Gastroesophageal sphincter (tissue), 4 donors: ENCODE results near the gene NIP7. TPM values are rescaled to one million over a fixed set of nuclear protein-coding genes. Genes with fewer than 3 reads are reported as not detected.

Experiments used
- ATAC-seq: fragments of 150-250 bp; one replicate; pipeline ENCODE4 v1.9.1; 2016; ENCODE audit warnings: mild to moderate bottlenecking, moderate library complexity
- H3K27ac ChIP-seq, 4 donors: fragments of 200-600 bp; sonication (generic) in 3 of 4; 1 replicate in 3 of 4; 2 replicates in 1 of 4; pipeline ENCODE4 v1.5.1; 2016 to 2019
- H3K27me3 ChIP-seq: fragments of 200-600 bp; sonication (generic); one replicate; pipeline ENCODE4 v1.5.1; 2019
- H3K36me3 ChIP-seq, 2 donors: fragments of 200-600 bp; sonication (generic); one replicate each; pipeline ENCODE4 v1.5.1; 2019; ENCODE audit warnings: control low read depth in 1 of 2
- H3K4me1 ChIP-seq, 3 donors: fragments of 200-600 bp; sonication (generic); 1 replicate in 2 of 3; 2 replicates in 1 of 3; pipeline ENCODE4 v1.5.1; 2016 to 2019; ENCODE audit warnings: control low read depth in 2 of 3
- H3K4me3 ChIP-seq, 2 donors: fragments of 200-600 bp; sonication (generic); one replicate each; pipeline ENCODE4 v1.5.1; 2019; ENCODE audit warnings: mild to moderate bottlenecking in 1 of 2, moderate library complexity in 1 of 2
- H3K9me3 ChIP-seq, 3 donors: fragments of 200-600 bp; sonication (generic); one replicate each; pipeline ENCODE4 v1.5.1; 2017 to 2019; ENCODE audit warnings: control low read depth in 2 of 3
- EP300 ChIP-seq: sonication (generic); formaldehyde crosslinking; IDR thresholded peaks from one replicate; pipeline ENCODE4 v1.6.1; 2017; ENCODE audit warnings: antibody characterized with exemption, mild to moderate bottlenecking
- POLR2A ChIP-seq, 2 donors: fragments of 450-650 bp; IDR thresholded peaks; one replicate each; pipeline ENCODE4 v1.6.1; 2017; ENCODE audit warnings: antibody characterized with exemption in 2 of 2, mild to moderate bottlenecking in 2 of 2, moderate library complexity in 1 of 2
- POLR2AphosphoS5 ChIP-seq: sonication (generic); formaldehyde crosslinking; IDR thresholded peaks from one replicate; pipeline ENCODE4 v1.6.1; 2017; ENCODE audit warnings: antibody characterized with exemption
- WGBS, 2 donors: methylation state at CpG; one replicate each; pipeline ENCODE4 v1.1.5; 2018; ENCODE audit warnings: low coverage in 1 of 2; 5-methylcytosine and 5-hydroxymethylcytosine counted together
- total RNA-seq, 4 donors: library from RNA; depleted of rRNA; stranded (reverse); fragments of >200 nt; gene quantifications; one replicate each; pipeline ENCODE4 v1.1.0, GENCODE V29; 2016
- TF ChIP-seq, protein P1 (sequence below), 4 experiments: fragments of 200-600 bp in 2 of 4; fragments of 450-650 bp in 2 of 4; sonication (generic) in 1 of 4; IDR thresholded peaks; one replicate each; pipeline ENCODE4 v1.5.1; 2017 to 2019; ENCODE audit warnings: antibody characterized with exemption in 4 of 4, mild to moderate bottlenecking in 2 of 4, moderate library complexity in 2 of 4

NIP7 gene
- total RNA-seq, 4 donors from 2014 or later = 7.5 to 18.9 (median 15.0) TPM

DNA sequence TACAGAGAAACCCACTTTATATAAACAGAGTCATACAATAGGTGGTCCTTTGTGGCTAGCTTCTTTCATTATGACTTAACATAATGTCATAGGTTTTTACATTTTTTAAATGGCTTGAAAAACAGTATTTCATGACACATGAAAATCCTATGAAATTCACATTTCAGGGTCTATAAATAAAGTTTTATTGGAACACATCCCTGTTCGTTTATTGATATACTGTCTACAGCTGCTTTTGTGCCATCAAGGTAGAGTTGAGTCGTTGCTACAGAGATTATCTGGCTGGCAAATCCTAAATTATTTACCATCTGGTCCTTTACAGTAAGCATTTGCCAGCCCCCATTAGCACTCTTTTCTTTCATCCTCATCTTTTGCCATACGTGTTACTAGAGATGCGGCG, 26.1 kb upstream of the NIP7 start:
- 92 to 100% methylated on average over 5 of the region's 5 CpGs for WGBS, 2 donors
- TF ChIP-seq POLR2A (IDR thresholded peaks at IDR 0.05) (no peak), EP300 (no peak), POLR2AphosphoS5 (no peak)
- TF ChIP-seq, protein P1, sequence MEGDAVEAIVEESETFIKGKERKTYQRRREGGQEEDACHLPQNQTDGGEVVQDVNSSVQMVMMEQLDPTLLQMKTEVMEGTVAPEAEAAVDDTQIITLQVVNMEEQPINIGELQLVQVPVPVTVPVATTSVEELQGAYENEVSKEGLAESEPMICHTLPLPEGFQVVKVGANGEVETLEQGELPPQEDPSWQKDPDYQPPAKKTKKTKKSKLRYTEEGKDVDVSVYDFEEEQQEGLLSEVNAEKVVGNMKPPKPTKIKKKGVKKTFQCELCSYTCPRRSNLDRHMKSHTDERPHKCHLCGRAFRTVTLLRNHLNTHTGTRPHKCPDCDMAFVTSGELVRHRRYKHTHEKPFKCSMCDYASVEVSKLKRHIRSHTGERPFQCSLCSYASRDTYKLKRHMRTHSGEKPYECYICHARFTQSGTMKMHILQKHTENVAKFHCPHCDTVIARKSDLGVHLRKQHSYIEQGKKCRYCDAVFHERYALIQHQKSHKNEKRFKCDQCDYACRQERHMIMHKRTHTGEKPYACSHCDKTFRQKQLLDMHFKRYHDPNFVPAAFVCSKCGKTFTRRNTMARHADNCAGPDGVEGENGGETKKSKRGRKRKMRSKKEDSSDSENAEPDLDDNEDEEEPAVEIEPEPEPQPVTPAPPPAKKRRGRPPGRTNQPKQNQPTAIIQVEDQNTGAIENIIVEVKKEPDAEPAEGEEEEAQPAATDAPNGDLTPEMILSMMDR (IDR thresholded peaks at IDR 0.05) = no peak
- H3K27ac ChIP-seq = no peak overlapping the region
- peaks cover 0 to 45% (median 14%) of the 10 kb centered on the region in 3 donors for H3K4me1 ChIP-seq
- peaks cover 0 to 57% of the 10 kb centered on the region in 2 donors for H3K36me3 ChIP-seq
- no peak for ATAC-seq
- no peak overlapping the region for H3K4me3 ChIP-seq
- no peaks in the 10 kb centered on the region for H3K9me3 ChIP-seq
- no peaks in the 10 kb centered on the region for H3K27me3 ChIP-seq

DNA sequence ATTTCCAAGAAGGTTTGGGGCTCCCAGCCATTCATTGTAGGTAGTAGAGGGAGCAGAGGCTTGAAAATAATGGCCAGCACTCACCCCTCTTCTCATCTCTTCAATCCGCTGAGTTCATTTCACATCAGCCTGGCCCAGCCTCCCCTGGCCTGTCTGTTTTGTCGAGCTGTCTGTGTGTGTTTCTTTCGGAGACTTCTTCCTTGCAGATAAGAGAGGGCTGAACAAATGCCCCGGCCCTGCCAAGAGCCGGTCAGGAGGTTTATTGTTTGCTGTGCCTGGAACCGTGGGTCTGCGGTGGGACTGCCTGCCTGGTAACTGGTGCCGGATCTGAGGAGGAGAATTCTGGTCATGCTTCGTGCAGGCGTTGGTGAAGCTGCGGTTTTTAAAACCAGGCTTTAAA, 25.0 kb upstream of the NIP7 start:
- ATAC-seq = no peak
- Histone ChIP-seq H3K4me1 (peaks cover 0 to 45% (median 14%) of the 10 kb centered on the region in 3 donors), H3K36me3 (peaks cover 0 to 68% of the 10 kb centered on the region in 2 donors), H3K27me3 (no peaks in the 10 kb centered on the region), H3K4me3 (no peak overlapping the region), H3K9me3 (no peaks in the 10 kb centered on the region), H3K27ac (no peak overlapping the region)
- no peak for TF ChIP-seq POLR2A (IDR thresholded peaks at IDR 0.05)
- no peak for TF ChIP-seq POLR2AphosphoS5
- no peak for TF ChIP-seq EP300
- TF ChIP-seq, protein P1 (IDR thresholded peaks at IDR 0.05) = no peak
- 75 to 96% methylated on average over 3 to 4 of the region's 11 CpGs for whole genome bisulfite sequencing, 2 donors

GRCh38 chr16:69315486-69316311, 23.9 kb upstream of the NIP7 start:
- WGBS, 2 donors = 80 to 86% methylated on average over 1 to 18 of the region's 30 CpGs
- Histone ChIP-seq H3K9me3 (no peaks in the 10 kb centered on the region), H3K4me1 (peaks cover 0 to 39% (median 11%) of the 10 kb centered on the region in 3 donors), H3K4me3 (no peak overlapping the region), H3K36me3 (peaks cover 0 to 79% of the 10 kb centered on the region in 2 donors), H3K27ac (no peak overlapping the region), H3K27me3 (no peaks in the 10 kb centered on the region)
- TF ChIP-seq EP300 (no peak), POLR2AphosphoS5 (no peak), POLR2A (IDR thresholded peaks at IDR 0.05) (no peak)
- TF ChIP-seq, protein P1 (IDR thresholded peaks at IDR 0.05) = no peak
- ATAC-seq = no peak

DNA sequence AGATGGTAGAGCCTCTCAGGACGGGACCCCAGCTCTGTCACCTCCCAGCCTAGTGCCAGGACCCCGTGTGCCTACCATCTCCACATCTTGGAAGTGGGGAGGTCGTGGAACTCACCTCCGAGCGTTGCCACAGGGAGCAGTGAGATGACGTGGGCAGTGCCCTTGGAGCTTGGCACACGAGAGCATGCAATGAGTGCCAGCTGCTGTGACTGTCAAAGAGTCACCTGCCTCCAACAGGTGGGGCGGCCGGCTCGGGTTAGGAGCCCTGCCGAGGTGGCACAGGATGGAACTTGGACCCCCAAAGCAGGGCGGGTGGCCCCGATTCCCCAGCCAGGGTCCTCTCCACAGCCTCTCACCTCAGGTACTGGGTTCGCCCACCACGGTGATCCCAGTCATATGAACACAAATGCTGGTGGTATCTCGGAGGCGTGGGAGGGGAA, 23.0 kb upstream of the NIP7 start:
- no peak for ATAC-seq
- peaks cover 0 to 89% of the 10 kb centered on the region in 2 donors for H3K36me3 ChIP-seq
- H3K27ac ChIP-seq = no peak overlapping the region
- H3K9me3 ChIP-seq = no peaks in the 10 kb centered on the region
- H3K27me3 ChIP-seq = no peaks in the 10 kb centered on the region
- H3K4me1 ChIP-seq = peaks cover 0 to 39% (median 11%) of the 10 kb centered on the region in 3 donors
- no peak overlapping the region for H3K4me3 ChIP-seq
- TF ChIP-seq, protein P1 (IDR thresholded peaks at IDR 0.05) = no peak
- TF ChIP-seq POLR2AphosphoS5 (no peak), EP300 (no peak), POLR2A (IDR thresholded peaks at IDR 0.05) (no peak)
- 97% methylated on average over 8 of the region's 17 CpGs; no CpG with 5 or more reads in 1 of the 2 donors for WGBS, 2 donors
